ENCODE results near the gene PDCD10. TPM values are rescaled to one million over a fixed set of nuclear protein-coding genes. Genes with fewer than 3 reads are reported as not detected.
A peak's percentile ranks its signal among the peaks of the same experiment; 100 is the strongest.

Gene PDCD10
- polyA plus RNA-seq, 6 donors from 2014 or later: 85.6 to 156 (median 114) TPM

GRCh38 chr3:167749209-167749608 lies 14.5 kb upstream of the PDCD10 start:
- no peaks in the 10 kb centered on the region for H3K27me3 Mint-ChIP-seq
- H3K36me3 Mint-ChIP-seq: no peaks in the 10 kb centered on the region
- H3K4me1 Mint-ChIP-seq: peaks cover 55 to 79% (median 64%) of the 10 kb centered on the region in 3 donors
- H3K4me3 Mint-ChIP-seq: peak overlapping the region in 4 of 8 donors; percentile 17 to 91 (median 68)
- peaks cover 0 to 6% (median 3%) of the 10 kb centered on the region in 7 donors for H3K9me3 Mint-ChIP-seq
- no peak for ATAC-seq (ENCODE audit: low read depth in 2 of 2)
- H3K27ac Mint-ChIP-seq: peak overlapping the region; percentile 80 to 98 (median 92)
- no peak for DNase-seq

- DNase-seq (no peak), ATAC-seq (ENCODE audit: low read depth in 2 of 2) (no peak)
- Mint-ChIP-seq H3K36me3 (no peaks in the 10 kb centered on the region), H3K27me3 (no peaks in the 10 kb centered on the region), H3K4me3 (no peak overlapping the region), H3K27ac (no peak overlapping the region), H3K9me3 (peaks cover 0 to 6% (median 3%) of the 10 kb centered on the region in 7 donors), H3K4me1 (peaks cover 22 to 42% (median 38%) of the 10 kb centered on the region in 3 donors)
These were observed 9.1 kb upstream of the PDCD10 start for GRCh38 chr3:167743799-167744198.

GRCh38 chr3:167742338-167742737 lies 7.6 kb upstream of the PDCD10 start:
- peak overlapping the region in 3 of 6 donors; percentile 12 to 62 (median 42) for H3K27ac Mint-ChIP-seq
- H3K36me3 Mint-ChIP-seq: no peaks in the 10 kb centered on the region
- DNase-seq: no peak
- ATAC-seq (ENCODE audit: low read depth in 2 of 2): no peak
- H3K27me3 Mint-ChIP-seq: no peaks in the 10 kb centered on the region
- no peak overlapping the region for H3K4me3 Mint-ChIP-seq
- H3K4me1 Mint-ChIP-seq: peaks cover 21 to 38% (median 31%) of the 10 kb centered on the region in 3 donors
- peaks cover 0 to 5% (median 3%) of the 10 kb centered on the region in 7 donors for H3K9me3 Mint-ChIP-seq

- DNase-seq (peak; percentile 20), ATAC-seq (ENCODE audit: low read depth in 2 of 2) (peak; percentile 99)
- Mint-ChIP-seq H3K27ac (peak overlapping the region; percentile 3 to 79 (median 67)), H3K9me3 (no peaks in the 10 kb centered on the region), H3K27me3 (no peaks in the 10 kb centered on the region), H3K4me1 (peaks cover 18 to 25% (median 19%) of the 10 kb centered on the region in 3 donors), H3K36me3 (no peaks in the 10 kb centered on the region), H3K4me3 (peak overlapping the region in 1 of 8 donors; percentile 47)
These were observed 6.4 kb upstream of the PDCD10 start for GRCh38 chr3:167740961-167741587.

- ATAC-seq (ENCODE audit: low read depth in 2 of 2): no peak
- Mint-ChIP-seq H3K27ac (peak overlapping the region in 1 of 6 donors; percentile 72), H3K4me3 (peak overlapping the region in 1 of 8 donors; percentile 39), H3K27me3 (no peaks in the 10 kb centered on the region), H3K36me3 (no peaks in the 10 kb centered on the region), H3K4me1 (peaks cover 14 to 23% (median 15%) of the 10 kb centered on the region in 3 donors), H3K9me3 (no peaks in the 10 kb centered on the region)
- DNase-seq: no peak
These were observed 4.6 kb upstream of the PDCD10 start for GRCh38 chr3:167739190-167739810.

GRCh38 chr3:167738037-167738436 lies 3.3 kb upstream of the PDCD10 start:
- H3K9me3 Mint-ChIP-seq: no peaks in the 10 kb centered on the region
- H3K27me3 Mint-ChIP-seq: no peaks in the 10 kb centered on the region
- ATAC-seq (ENCODE audit: low read depth in 2 of 2): no peak
- H3K27ac Mint-ChIP-seq: peak overlapping the region in 3 of 6 donors; percentile 12 to 61 (median 21)
- DNase-seq: no peak
- H3K36me3 Mint-ChIP-seq: no peaks in the 10 kb centered on the region
- H3K4me1 Mint-ChIP-seq: peaks cover 14 to 29% (median 15%) of the 10 kb centered on the region in 3 donors
- no peak overlapping the region for H3K4me3 Mint-ChIP-seq

- H3K27ac Mint-ChIP-seq: peak overlapping the region in 3 of 6 donors; percentile 2 to 69 (median 48)
These were observed 2.3 kb upstream of the PDCD10 start for GRCh38 chr3:167736997-167737396.

GRCh38 chr3:167736264-167736787 lies 1.6 kb upstream of the PDCD10 start:
- H3K27me3 Mint-ChIP-seq: no peaks in the 10 kb centered on the region
- no peak for DNase-seq
- H3K27ac Mint-ChIP-seq: peak overlapping the region in 1 of 6 donors; percentile 2
- no peak overlapping the region for H3K4me3 Mint-ChIP-seq
- H3K9me3 Mint-ChIP-seq: no peaks in the 10 kb centered on the region
- no peaks in the 10 kb centered on the region for H3K36me3 Mint-ChIP-seq
- no peak for ATAC-seq (ENCODE audit: low read depth in 2 of 2)
- peaks cover 26 to 44% (median 28%) of the 10 kb centered on the region in 3 donors for H3K4me1 Mint-ChIP-seq

More at GRCh38 chr3:167736997-167737396, 2.3 kb upstream of the PDCD10 start:
- Mint-ChIP-seq H3K4me1 (peaks cover 22 to 40% (median 23%) of the 10 kb centered on the region in 3 donors), H3K9me3 (no peaks in the 10 kb centered on the region), H3K27me3 (no peaks in the 10 kb centered on the region), H3K4me3 (peak overlapping the region in 6 of 8 donors; percentile 16 to 78 (median 52)), H3K36me3 (no peaks in the 10 kb centered on the region)
- DNase-seq: no peak
- no peak for ATAC-seq (ENCODE audit: low read depth in 2 of 2)

GRCh38 chr3:167735233-167736138 lies 794 bp upstream of the PDCD10 start, which contains the start of gene SERPINI1:
Gene SERPINI1, plus strand, starts transcription at chr3:167735721. Its CDS starts 53,408 bp downstream, at chr3:167789129.
- H3K9me3 Mint-ChIP-seq: no peaks in the 10 kb centered on the region
- peaks cover 20 to 37% (median 28%) of the 10 kb centered on the region in 3 donors for H3K4me1 Mint-ChIP-seq
- ATAC-seq (ENCODE audit: low read depth in 2 of 2) (peak; percentile 47 to 51), DNase-seq (peak; percentile 83)
- no peaks in the 10 kb centered on the region for H3K36me3 Mint-ChIP-seq
- no peaks in the 10 kb centered on the region for H3K27me3 Mint-ChIP-seq
- no peak within 1 kb of the TSS for H3K4me3 Mint-ChIP-seq
- H3K27ac Mint-ChIP-seq: peak within 1 kb of the TSS in 1 of 6 donors; percentile 2

- H3K4me3 Mint-ChIP-seq: no peak overlapping the region
These were observed 663 bp downstream of the PDCD10 start for GRCh38 chr3:167733961-167734497.

GRCh38 chr3:167732313-167733065 lies 2.2 kb downstream of the PDCD10 start:
- peak overlapping the region in 2 of 6 donors; percentile 15 to 78 for H3K27ac Mint-ChIP-seq
- H3K9me3 Mint-ChIP-seq: no peaks in the 10 kb centered on the region
- H3K27me3 Mint-ChIP-seq: no peaks in the 10 kb centered on the region
- ATAC-seq (ENCODE audit: low read depth in 2 of 2) (no peak), DNase-seq (no peak)
- no peaks in the 10 kb centered on the region for H3K36me3 Mint-ChIP-seq
- peaks cover 26 to 48% (median 31%) of the 10 kb centered on the region in 3 donors for H3K4me1 Mint-ChIP-seq
- H3K4me3 Mint-ChIP-seq: peak overlapping the region in 4 of 8 donors; percentile 29 to 66 (median 48)

More at GRCh38 chr3:167733961-167734497, 663 bp downstream of the PDCD10 start:
- Mint-ChIP-seq H3K36me3 (no peaks in the 10 kb centered on the region), H3K4me1 (peaks cover 22 to 42% (median 31%) of the 10 kb centered on the region in 3 donors), H3K9me3 (no peaks in the 10 kb centered on the region), H3K27ac (no peak overlapping the region), H3K27me3 (no peaks in the 10 kb centered on the region)
- ATAC-seq (ENCODE audit: low read depth in 2 of 2) (no peak), DNase-seq (no peak)

- H3K36me3 Mint-ChIP-seq: no peaks in the 10 kb centered on the region
- peak overlapping the region in 3 of 6 donors; percentile 9 to 60 (median 28) for H3K27ac Mint-ChIP-seq
- H3K4me3 Mint-ChIP-seq: peak overlapping the region in 2 of 8 donors; percentile 66 to 72
- no peak for ATAC-seq (ENCODE audit: low read depth in 2 of 2)
- peaks cover 24 to 59% (median 40%) of the 10 kb centered on the region in 3 donors for H3K4me1 Mint-ChIP-seq
- DNase-seq: no peak
- no peaks in the 10 kb centered on the region for H3K27me3 Mint-ChIP-seq
- no peaks in the 10 kb centered on the region for H3K9me3 Mint-ChIP-seq
These were observed 3.3 kb downstream of the PDCD10 start for GRCh38 chr3:167731393-167731792.

Measured in naive B cell (primary cell).